ENCODE measurements around the gene LAPTM5.

DNA sequence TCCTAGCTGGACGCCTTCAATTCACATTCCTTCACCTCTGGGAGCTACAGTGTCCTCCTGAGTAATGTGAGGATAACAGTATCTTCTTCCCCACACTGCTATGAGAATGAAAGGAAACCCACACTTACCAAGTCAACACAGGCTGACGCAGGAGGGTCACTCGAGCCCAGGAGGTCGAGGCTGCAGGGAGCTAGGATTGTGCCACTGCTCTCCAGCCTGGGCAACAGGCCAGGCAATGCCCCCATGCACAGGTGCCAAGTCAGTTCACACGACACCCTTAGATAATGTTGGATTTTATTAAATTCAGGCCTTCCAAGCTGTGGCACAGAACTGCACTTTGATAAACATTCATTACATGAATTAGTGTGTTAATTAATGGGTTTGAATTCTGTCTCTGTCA lies 66.1 kb downstream of the LAPTM5 start:
- TF ChIP-seq, protein P1, sequence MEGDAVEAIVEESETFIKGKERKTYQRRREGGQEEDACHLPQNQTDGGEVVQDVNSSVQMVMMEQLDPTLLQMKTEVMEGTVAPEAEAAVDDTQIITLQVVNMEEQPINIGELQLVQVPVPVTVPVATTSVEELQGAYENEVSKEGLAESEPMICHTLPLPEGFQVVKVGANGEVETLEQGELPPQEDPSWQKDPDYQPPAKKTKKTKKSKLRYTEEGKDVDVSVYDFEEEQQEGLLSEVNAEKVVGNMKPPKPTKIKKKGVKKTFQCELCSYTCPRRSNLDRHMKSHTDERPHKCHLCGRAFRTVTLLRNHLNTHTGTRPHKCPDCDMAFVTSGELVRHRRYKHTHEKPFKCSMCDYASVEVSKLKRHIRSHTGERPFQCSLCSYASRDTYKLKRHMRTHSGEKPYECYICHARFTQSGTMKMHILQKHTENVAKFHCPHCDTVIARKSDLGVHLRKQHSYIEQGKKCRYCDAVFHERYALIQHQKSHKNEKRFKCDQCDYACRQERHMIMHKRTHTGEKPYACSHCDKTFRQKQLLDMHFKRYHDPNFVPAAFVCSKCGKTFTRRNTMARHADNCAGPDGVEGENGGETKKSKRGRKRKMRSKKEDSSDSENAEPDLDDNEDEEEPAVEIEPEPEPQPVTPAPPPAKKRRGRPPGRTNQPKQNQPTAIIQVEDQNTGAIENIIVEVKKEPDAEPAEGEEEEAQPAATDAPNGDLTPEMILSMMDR (IDR thresholded peaks at IDR 0.05): no peak
- TF ChIP-seq POLR2A (IDR thresholded peaks at IDR 0.05) (no peak), POLR2AphosphoS5 (IDR thresholded peaks at IDR 0.05) (no peak), EP300 (IDR thresholded peaks at IDR 0.05) (no peak)
